ENCODE results near the gene KIF26B.

GRCh38 chr1:245582026-245582425 lies 427.2 kb downstream of the KIF26B start:
- TF ChIP-seq POLR2A (IDR thresholded peaks at IDR 0.05; ENCODE audit: extremely low read depth, insufficient read length), result no peak
- no peak for TF ChIP-seq MYC (IDR thresholded peaks at IDR 0.05; ENCODE audit: low read depth, low read length)
- TF ChIP-seq, protein P1, sequence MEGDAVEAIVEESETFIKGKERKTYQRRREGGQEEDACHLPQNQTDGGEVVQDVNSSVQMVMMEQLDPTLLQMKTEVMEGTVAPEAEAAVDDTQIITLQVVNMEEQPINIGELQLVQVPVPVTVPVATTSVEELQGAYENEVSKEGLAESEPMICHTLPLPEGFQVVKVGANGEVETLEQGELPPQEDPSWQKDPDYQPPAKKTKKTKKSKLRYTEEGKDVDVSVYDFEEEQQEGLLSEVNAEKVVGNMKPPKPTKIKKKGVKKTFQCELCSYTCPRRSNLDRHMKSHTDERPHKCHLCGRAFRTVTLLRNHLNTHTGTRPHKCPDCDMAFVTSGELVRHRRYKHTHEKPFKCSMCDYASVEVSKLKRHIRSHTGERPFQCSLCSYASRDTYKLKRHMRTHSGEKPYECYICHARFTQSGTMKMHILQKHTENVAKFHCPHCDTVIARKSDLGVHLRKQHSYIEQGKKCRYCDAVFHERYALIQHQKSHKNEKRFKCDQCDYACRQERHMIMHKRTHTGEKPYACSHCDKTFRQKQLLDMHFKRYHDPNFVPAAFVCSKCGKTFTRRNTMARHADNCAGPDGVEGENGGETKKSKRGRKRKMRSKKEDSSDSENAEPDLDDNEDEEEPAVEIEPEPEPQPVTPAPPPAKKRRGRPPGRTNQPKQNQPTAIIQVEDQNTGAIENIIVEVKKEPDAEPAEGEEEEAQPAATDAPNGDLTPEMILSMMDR (IDR thresholded peaks at IDR 0.05; ENCODE audit: low read depth, low read length), result no peak

Data from NB4 (cell line).